ENCODE measurements around the gene RSRC2.

GRCh38 chr12:122519418-122519817 is 7.3 kb downstream of the RSRC2 start:
- TF ChIP-seq POLR2A (IDR thresholded peaks at IDR 0.05; ENCODE audit: low read length) (no peak), GATA1 (IDR thresholded peaks at IDR 0.05; ENCODE audit: low read depth, low read length) (no peak)

Measured in erythroblast (primary cell).